Measurements from ENCODE around the gene GRID1. TPM values are rescaled to one million over a fixed set of nuclear protein-coding genes. Genes with fewer than 3 reads are reported as not detected.

The GRID1 gene
- total and polyA plus RNA-seq, 9 of the 15 experiments (the other 6 are each of a cell fraction or from before 2014, with no cell fraction given) = 0.01 to 7.2 (median 1.2) TPM

GRCh38 chr10:86149257-86149656, 217.3 kb downstream of the GRID1 start (continued):
- no peak for TF ChIP-seq E2F4 (CRISPR knock-in tag; IDR thresholded peaks at IDR 0.05; ENCODE audit: low read depth)
- TF ChIP-seq ZBTB12 (CRISPR knock-in tag; IDR thresholded peaks at IDR 0.05) = no peak
- TF ChIP-seq ZBTB17 (CRISPR knock-in tag; IDR thresholded peaks at IDR 0.05) = no peak
- TF ChIP-seq ZNF175 (CRISPR knock-in tag; IDR thresholded peaks at IDR 0.05; ENCODE audit: low read depth) = no peak
- no peak for TF ChIP-seq ZNF609 (CRISPR knock-in tag; IDR thresholded peaks at IDR 0.05; ENCODE audit: borderline replicate concordance)
- TF ChIP-seq ZNF311 (CRISPR knock-in tag; IDR thresholded peaks at IDR 0.05) = no peak
